GM20431 (cell line): ENCODE data around the gene TOPORS.
"Not testable (repeated sequence)": the region's sequence is repeated elsewhere in the genome, so short reads cannot be mapped to it uniquely, and the experiment has no call there.

Source experiments
- in situ Hi-C: fragments of 300-500 bp; cut with MseI, MboI; formaldehyde crosslinking; loops from one replicate; pipeline ENCODE4 v1.15.0; 2020; ENCODE audit warnings: low sequenced_read_pairs; ENCODE audit not compliant: unreplicated experiment

TOPORS gene

GRCh38 chr9:32571969-32572899 is 19.8 kb upstream of the TOPORS start:
- in situ Hi-C loops: no loop called here

GRCh38 chr9:32570262-32570661 is 17.9 kb upstream of the TOPORS start:
- in situ Hi-C loops: no loop called here

GRCh38 chr9:32566770-32567169 is 14.4 kb upstream of the TOPORS start:
- in situ Hi-C loops: no loop called here

GRCh38 chr9:32565967-32566366 is 13.6 kb upstream of the TOPORS start:
- in situ Hi-C loops: no loop called here

- in situ Hi-C loops: no loop called here
Measured at GRCh38 chr9:32558408-32558934, 6.1 kb upstream of the TOPORS start.

GRCh38 chr9:32554591-32554990 is 2.2 kb upstream of the TOPORS start:
- in situ Hi-C loops: no loop called here

GRCh38 chr9:32554107-32554506 is 1.7 kb upstream of the TOPORS start:
- in situ Hi-C loops: no loop called here

- in situ Hi-C loops: no loop called here
Measured at GRCh38 chr9:32551276-32552051, 922 bp downstream of the TOPORS start.

GRCh38 chr9:32550562-32551275 is 1.7 kb downstream of the TOPORS start:
- in situ Hi-C loops: no loop called here

GRCh38 chr9:32550150-32550561 is 2.2 kb downstream of the TOPORS start:
- in situ Hi-C loops: no loop called here

- in situ Hi-C loops: not testable (repeated sequence)
Measured at GRCh38 chr9:32548213-32548612, 4.2 kb downstream of the TOPORS start.

GRCh38 chr9:32545884-32546283 is 6.5 kb downstream of the TOPORS start:
- in situ Hi-C loops: no loop called here

GRCh38 chr9:32543047-32543446 is 9.3 kb downstream of the TOPORS start:
- in situ Hi-C loops: no loop called here

GRCh38 chr9:32533816-32534215 is 18.6 kb downstream of the TOPORS start:
- in situ Hi-C loops: no loop called here

GRCh38 chr9:32533336-32533735 is 19.1 kb downstream of the TOPORS start:
- in situ Hi-C loops: no loop called here

- in situ Hi-C loops: no loop called here
Measured at GRCh38 chr9:32526707-32527048, 25.7 kb downstream of the TOPORS start.

- in situ Hi-C loops: no loop called here
Measured at GRCh38 chr9:32526041-32526706, 26.2 kb downstream of the TOPORS start, which contains the start of gene RIGI. TSS of gene RIGI (minus strand) at chr9:32526196. CDS start at chr9:32526166, 30 bp downstream.

GRCh38 chr9:32525709-32526030 is 26.7 kb downstream of the TOPORS start:
- in situ Hi-C loops: no loop called here

GRCh38 chr9:32524892-32525708 is 27.3 kb downstream of the TOPORS start:
- in situ Hi-C loops: no loop called here
